Stimulated activated CD8-positive, alpha-beta memory T cell treated with anti-CD3 and anti-CD28 coated beads, Interleukin-2, amount 100 ng/mL, for 48 hours (primary cell): ENCODE results near the gene TMEM185A.
"Not testable (repeated sequence)": the region's sequence is repeated elsewhere in the genome, so short reads cannot be mapped to it uniquely, and the experiment has no call there.

ENCODE experiments used
- DNase-seq, 2 donors: peaks; one replicate each; pipeline ENCODE4 v3.0.0-alpha.2; 2020; ENCODE audit warnings: low read depth in 2 of 2

The TMEM185A gene

GRCh38 chrX:149626829-149627228, 4.8 kb downstream of the TMEM185A start:
- not testable (repeated sequence) for DNase-seq

- DNase-seq, result not testable (repeated sequence)
Observed at GRCh38 chrX:149619662-149620061, 11.9 kb downstream of the TMEM185A start.

- DNase-seq, result no peak
Observed at GRCh38 chrX:149618871-149619270, 12.7 kb downstream of the TMEM185A start.

- DNase-seq, result no peak
Observed at GRCh38 chrX:149611623-149612175, 19.9 kb downstream of the TMEM185A start.

GRCh38 chrX:149610511-149610910, 21.1 kb downstream of the TMEM185A start:
- no peak for DNase-seq

GRCh38 chrX:149607699-149608098, 23.9 kb downstream of the TMEM185A start:
- no peak for DNase-seq

GRCh38 chrX:149605248-149605885, 26.2 kb downstream of the TMEM185A start:
- DNase-seq, result not testable (repeated sequence)

GRCh38 chrX:149598603-149599002, 33.0 kb downstream of the TMEM185A start:
- not testable (repeated sequence) for DNase-seq

- not testable (repeated sequence) for DNase-seq
Observed at GRCh38 chrX:149595943-149596342, 35.6 kb downstream of the TMEM185A start.

GRCh38 chrX:149595214-149595613, 36.4 kb downstream of the TMEM185A start, which contains the start of gene HSFX2:
HSFX2 (minus strand) TSS chrX:149595314; CDS start chrX:149594700, 614 bp downstream.
- DNase-seq, result not testable (repeated sequence)

GRCh38 chrX:149590993-149591392, 40.6 kb downstream of the TMEM185A start:
- not testable (repeated sequence) for DNase-seq

- not testable (repeated sequence) for DNase-seq
Observed at GRCh38 chrX:149587359-149587758, 44.2 kb downstream of the TMEM185A start, which contains the start of gene MAGEA9B. MAGEA9B (minus strand) TSS chrX:149587459; CDS start chrX:149583179, 4,280 bp downstream.

- DNase-seq, result not testable (repeated sequence)
Observed at GRCh38 chrX:149585631-149586030, 46.0 kb downstream of the TMEM185A start.

- not testable (repeated sequence) for DNase-seq
Observed at GRCh38 chrX:149573456-149573855, 58.1 kb downstream of the TMEM185A start.

- no peak for DNase-seq
Observed at GRCh38 chrX:149572743-149573142, 58.8 kb downstream of the TMEM185A start.

- no peak for DNase-seq
Observed at GRCh38 chrX:149571770-149572169, 59.8 kb downstream of the TMEM185A start.

GRCh38 chrX:149570668-149571067, 60.9 kb downstream of the TMEM185A start:
- DNase-seq, result no peak

- no peak for DNase-seq
Observed at GRCh38 chrX:149569770-149570169, 61.8 kb downstream of the TMEM185A start.

GRCh38 chrX:149568701-149569296, 62.8 kb downstream of the TMEM185A start:
- no peak for DNase-seq

- no peak for DNase-seq
Observed at GRCh38 chrX:149567621-149568417, 63.8 kb downstream of the TMEM185A start.

- no peak for DNase-seq
Observed at GRCh38 chrX:149563359-149563758, 68.2 kb downstream of the TMEM185A start.

- not testable (repeated sequence) for DNase-seq
Observed at GRCh38 chrX:149555251-149555650, 76.3 kb downstream of the TMEM185A start.
